GM13976 (cell line): Measurements from ENCODE around the gene MLXIP.

Source experiments
- DNase-seq: peaks from one replicate; pipeline ENCODE4 v3.0.0; 2012; ENCODE audit warnings: low spot score
- in situ Hi-C: fragments of 300-500 bp; cut with MboI; formaldehyde crosslinking; loops from one replicate; pipeline ENCODE4 v1.12.0; 2022; ENCODE audit warnings: low sequenced_read_pairs, mixed read lengths, inconsistent platforms; ENCODE audit not compliant: unreplicated experiment
- TF ChIP-seq, protein P1 (sequence below): IDR thresholded peaks from 2 replicates; pipeline ENCODE4 v1.5.1; 2012; ENCODE audit warnings: borderline replicate concordance, mild to moderate bottlenecking; ENCODE audit not compliant: insufficient read depth; ENCODE audit errors: extremely low read depth, missing control alignments, control extremely low read depth

The MLXIP gene

DNA sequence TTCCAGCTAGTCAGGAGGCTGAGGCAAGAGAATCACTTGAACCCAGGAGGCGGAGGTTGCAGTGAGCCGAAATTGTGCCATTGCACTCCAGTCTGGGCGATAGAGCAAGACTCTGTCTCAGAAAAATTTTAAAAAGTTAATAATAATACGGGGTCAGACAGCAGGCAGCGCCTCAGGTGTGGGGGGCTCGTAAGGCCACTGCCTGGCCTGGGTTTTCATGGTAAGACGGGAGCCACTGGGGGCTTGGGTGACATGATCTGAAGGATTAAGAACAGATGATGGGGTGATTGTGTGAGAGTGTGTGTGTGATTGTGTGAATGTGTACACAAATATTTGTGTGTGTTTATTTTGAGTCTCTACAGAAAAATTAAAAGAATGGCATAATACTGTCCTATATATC, 33.3 kb upstream of the MLXIP start:
- no peak for DNase-seq
- in situ Hi-C loops: no loop called here
- TF ChIP-seq, protein P1, sequence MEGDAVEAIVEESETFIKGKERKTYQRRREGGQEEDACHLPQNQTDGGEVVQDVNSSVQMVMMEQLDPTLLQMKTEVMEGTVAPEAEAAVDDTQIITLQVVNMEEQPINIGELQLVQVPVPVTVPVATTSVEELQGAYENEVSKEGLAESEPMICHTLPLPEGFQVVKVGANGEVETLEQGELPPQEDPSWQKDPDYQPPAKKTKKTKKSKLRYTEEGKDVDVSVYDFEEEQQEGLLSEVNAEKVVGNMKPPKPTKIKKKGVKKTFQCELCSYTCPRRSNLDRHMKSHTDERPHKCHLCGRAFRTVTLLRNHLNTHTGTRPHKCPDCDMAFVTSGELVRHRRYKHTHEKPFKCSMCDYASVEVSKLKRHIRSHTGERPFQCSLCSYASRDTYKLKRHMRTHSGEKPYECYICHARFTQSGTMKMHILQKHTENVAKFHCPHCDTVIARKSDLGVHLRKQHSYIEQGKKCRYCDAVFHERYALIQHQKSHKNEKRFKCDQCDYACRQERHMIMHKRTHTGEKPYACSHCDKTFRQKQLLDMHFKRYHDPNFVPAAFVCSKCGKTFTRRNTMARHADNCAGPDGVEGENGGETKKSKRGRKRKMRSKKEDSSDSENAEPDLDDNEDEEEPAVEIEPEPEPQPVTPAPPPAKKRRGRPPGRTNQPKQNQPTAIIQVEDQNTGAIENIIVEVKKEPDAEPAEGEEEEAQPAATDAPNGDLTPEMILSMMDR: no peak

DNA sequence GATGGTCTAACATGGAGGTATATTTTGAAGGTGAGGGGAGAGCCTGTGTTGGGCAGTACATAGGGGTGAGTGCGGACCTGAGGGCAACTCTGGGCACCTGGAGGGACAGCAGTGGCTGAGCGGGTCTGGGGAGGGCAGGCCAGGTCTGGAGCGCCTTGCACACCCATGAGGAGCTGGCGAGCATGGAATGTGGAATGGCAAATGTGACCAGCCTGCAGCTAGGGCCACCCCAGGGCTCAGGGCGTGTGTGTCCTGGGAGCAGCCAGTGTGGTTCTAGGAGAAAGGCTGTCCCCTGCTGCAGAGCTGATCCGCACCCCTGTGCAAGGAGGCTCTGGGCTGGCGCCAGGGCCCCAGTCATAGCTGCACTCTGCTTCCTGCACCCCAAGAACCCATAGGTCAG, 32.4 kb upstream of the MLXIP start:
- TF ChIP-seq, protein P1: no peak
- in situ Hi-C loops: no loop called here
- no peak for DNase-seq

DNA sequence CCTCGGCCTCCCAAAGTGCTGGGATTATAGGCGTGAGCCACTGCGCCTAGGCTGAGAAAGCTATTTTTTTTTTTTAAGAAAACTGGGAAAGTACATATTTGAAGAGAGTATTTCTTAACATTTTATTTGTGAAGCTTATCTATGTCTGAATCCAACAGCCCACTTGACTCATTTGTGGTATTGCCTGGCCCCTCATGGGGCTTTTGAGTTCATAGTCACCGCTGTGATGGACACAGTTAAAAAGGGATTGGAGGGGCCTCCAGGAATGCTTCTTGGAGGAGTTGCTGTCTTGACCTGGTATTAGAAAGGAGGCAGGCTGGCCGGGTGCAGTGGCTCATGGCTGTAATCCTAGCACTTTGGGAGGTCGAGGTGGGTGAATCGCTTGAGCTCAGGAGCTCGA, 30.4 kb upstream of the MLXIP start:
- in situ Hi-C loops: no loop called here
- TF ChIP-seq, protein P1: no peak
- no peak for DNase-seq

DNA sequence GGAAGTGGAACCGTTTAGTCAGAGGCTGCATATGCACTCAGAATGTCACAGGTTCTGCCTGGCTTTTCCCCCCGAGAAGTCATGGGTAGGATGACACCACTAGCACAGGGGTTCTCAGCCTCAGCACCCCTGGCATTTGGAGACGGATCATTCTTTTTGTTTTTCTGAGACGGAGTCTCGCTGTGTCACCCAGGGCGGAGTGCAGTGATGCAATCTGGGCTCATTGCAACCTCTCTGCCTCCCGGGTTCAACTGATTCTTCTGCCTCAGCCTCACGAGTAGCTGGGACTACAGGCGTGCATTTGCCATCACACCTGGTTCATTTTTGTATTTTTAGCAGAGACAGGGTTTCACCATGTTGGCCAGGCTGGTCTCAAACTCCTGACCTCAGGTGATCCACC, 28.7 kb upstream of the MLXIP start:
- no peak for DNase-seq
- TF ChIP-seq, protein P1: no peak
- in situ Hi-C loops: no loop called here

DNA sequence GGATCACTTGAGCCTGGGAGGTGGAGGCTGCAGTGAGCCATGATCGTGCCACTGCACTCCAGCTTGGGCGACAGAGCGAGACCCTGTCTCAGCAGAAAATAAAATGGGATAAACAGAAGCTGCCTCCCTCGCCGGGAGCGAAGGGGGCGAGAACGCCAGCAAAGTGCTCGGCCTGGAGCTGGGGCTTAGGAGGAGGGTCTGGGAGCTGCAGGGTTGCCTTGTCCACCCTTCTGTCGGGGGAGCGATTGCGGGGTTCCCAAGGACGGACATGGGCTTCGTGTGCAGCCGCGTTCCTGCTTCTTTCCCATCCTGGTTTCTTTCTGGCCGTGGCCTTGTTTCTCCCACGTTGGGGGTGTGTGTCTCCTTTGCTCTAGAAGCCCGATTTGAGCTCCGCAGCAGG, 27.9 kb upstream of the MLXIP start:
- in situ Hi-C loops: no loop called here
- no peak for DNase-seq
- TF ChIP-seq, protein P1: no peak

DNA sequence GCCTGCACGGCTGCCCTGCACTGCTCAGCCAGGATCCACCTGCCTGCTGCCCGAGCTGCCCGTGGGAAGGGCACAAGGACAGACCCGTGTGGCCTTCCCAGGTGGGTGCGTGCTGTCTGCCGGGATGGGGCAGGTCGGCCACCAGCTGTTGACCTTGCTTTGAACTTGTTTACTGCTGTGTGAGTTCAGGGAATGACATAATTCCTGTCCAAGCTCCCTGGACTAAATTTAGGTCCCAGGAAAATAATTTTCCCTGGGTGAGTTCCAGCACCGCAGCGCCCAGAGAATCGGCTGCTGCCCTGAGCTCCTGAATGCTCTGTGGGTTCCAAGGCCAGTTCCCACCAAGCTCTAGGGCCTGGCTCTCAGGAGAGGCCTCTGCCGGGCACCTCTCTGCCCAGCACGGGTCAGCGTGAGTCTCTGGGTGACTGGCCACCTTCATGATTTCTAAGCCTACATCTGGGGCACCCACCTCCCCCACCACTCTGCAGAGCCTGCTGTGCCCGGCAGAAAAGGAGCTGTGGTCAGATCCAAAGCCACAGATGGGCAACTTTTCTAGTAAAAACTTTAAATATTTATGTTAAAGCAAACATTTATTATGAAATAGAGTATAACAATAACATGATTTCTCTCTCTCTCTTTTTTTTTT, 27.2 kb upstream of the MLXIP start:
- TF ChIP-seq, protein P1: no peak
- in situ Hi-C loops: no loop called here
- DNase-seq: no peak
